ENCODE data around the gene TBC1D22A. TPM values are rescaled to one million over a fixed set of nuclear protein-coding genes. Genes with fewer than 3 reads are reported as not detected.

TBC1D22A gene
- total RNA-seq, 1 experiment from 2014 or later, result 32.6 TPM

DNA sequence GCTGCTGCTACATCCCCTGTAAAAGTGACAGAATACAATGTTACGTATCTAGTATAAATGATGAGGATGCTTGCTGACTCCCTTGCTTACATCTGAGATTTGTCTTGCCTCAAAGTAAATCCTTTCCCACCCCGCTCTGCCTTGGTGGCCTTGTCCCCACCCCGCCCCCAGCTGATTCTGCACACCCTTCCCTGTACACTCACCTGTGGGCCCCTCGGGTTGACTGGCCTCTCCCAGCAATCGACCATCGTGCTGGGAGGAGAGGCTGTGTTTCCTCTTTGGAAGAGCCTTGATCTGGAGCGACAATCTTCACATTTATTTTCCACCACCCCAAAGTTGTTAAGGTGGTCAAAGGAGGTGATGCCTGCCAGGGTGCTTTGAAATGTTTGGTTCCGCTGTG, 249.4 kb downstream of the TBC1D22A start:
- no peak overlapping the region for H3K4me3 ChIP-seq (ENCODE audit: low read depth, low read length)
- no peaks in the 10 kb centered on the region for H3K9me3 ChIP-seq
- H3K4me1 ChIP-seq, result no peaks in the 10 kb centered on the region
- Mint-ChIP-seq H3K27me3 (ENCODE audit: insufficient read depth, unreplicated experiment) (no peaks in the 10 kb centered on the region), H3K4me3 (ENCODE audit: unreplicated experiment) (no peak overlapping the region), H3K27ac (ENCODE audit: unreplicated experiment) (no peak overlapping the region), H3K4me1 (ENCODE audit: low read depth, unreplicated experiment) (no peaks in the 10 kb centered on the region), H3K9me3 (ENCODE audit: unreplicated experiment) (no peaks in the 10 kb centered on the region), H3K36me3 (ENCODE audit: insufficient read depth, unreplicated experiment) (peaks cover 17% of the 10 kb centered on the region)
- H3K36me3 ChIP-seq (ENCODE audit: control insufficient read depth, insufficient read depth, low read length), result no peaks in the 10 kb centered on the region
- BruUV-seq (replicated peaks), result no TSS peak
- POLR2A ChIA-PET, result no interaction called here
- H3K27me3 ChIP-seq (replicated peaks; ENCODE audit: control insufficient read depth, insufficient read depth, low read length), result no peaks in the 10 kb centered on the region
- CTCF ChIA-PET, result interaction anchor here (1.1 kb wide), 1 partner anchor 115 kb away, joined by 3 read pairs; no protein-coding TSS in a partner anchor
- TF ChIP-seq, protein P1, sequence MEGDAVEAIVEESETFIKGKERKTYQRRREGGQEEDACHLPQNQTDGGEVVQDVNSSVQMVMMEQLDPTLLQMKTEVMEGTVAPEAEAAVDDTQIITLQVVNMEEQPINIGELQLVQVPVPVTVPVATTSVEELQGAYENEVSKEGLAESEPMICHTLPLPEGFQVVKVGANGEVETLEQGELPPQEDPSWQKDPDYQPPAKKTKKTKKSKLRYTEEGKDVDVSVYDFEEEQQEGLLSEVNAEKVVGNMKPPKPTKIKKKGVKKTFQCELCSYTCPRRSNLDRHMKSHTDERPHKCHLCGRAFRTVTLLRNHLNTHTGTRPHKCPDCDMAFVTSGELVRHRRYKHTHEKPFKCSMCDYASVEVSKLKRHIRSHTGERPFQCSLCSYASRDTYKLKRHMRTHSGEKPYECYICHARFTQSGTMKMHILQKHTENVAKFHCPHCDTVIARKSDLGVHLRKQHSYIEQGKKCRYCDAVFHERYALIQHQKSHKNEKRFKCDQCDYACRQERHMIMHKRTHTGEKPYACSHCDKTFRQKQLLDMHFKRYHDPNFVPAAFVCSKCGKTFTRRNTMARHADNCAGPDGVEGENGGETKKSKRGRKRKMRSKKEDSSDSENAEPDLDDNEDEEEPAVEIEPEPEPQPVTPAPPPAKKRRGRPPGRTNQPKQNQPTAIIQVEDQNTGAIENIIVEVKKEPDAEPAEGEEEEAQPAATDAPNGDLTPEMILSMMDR (IDR thresholded peaks at IDR 0.05; ENCODE audit: insufficient read depth in 1 of 2, low read depth in 1 of 2, low read length in 1 of 2, severe bottlenecking in 1 of 2, unreplicated experiment in 1 of 2), result no peak
- intact Hi-C loops (cut with micrococcal nuclease; ENCODE audit: unreplicated experiment), result no loop called here
- no peak for DNase-seq

DNA sequence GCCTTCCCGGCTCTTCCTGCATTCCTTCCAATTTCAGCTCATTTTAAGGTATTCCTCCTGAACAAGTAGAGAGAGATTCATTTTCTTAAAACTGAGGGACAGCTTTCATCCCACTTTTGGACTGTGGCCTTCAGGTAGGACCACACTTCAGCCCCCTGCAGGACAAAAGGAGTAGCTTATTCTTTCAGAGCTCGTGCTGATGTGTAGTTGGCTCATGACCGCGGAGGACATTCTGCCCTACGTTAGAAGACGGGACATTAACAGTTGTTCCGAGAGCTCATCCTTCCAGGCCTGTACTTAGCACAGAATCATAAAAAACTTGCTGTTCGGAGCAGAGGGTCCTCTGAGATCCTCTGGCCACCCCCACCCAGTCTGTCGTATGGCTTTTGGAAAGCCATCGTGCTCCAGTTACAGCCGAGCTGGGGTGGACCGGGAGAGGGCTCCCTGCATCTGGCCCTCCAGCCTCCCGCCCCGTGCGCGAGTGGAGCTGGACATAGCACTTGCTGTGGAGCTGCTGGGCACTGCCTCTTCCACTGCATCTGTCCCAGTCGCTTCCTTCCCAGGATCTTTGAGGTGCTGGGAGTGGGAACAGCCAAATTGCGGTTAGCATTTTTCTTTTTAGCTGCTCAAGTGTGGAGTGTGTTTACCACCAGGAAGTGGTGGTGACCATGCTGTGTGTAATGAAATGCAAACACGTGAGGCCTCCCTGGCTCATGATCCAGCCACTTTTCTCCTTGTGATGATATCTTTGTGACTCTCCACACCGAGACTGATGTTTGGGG, 250.3 kb downstream of the TBC1D22A start:
- Mint-ChIP-seq H3K4me1 (ENCODE audit: low read depth, unreplicated experiment) (no peaks in the 10 kb centered on the region), H3K36me3 (ENCODE audit: insufficient read depth, unreplicated experiment) (peaks cover 17% of the 10 kb centered on the region), H3K9me3 (ENCODE audit: unreplicated experiment) (no peaks in the 10 kb centered on the region), H3K4me3 (ENCODE audit: unreplicated experiment) (no peak overlapping the region), H3K27ac (ENCODE audit: unreplicated experiment) (no peak overlapping the region), H3K27me3 (ENCODE audit: insufficient read depth, unreplicated experiment) (no peaks in the 10 kb centered on the region)
- intact Hi-C loops (cut with micrococcal nuclease; ENCODE audit: unreplicated experiment), result no loop called here
- no peaks in the 10 kb centered on the region for H3K4me1 ChIP-seq
- peak; percentile 12 to 13 for DNase-seq
- TF ChIP-seq, protein P1 (IDR thresholded peaks at IDR 0.05; ENCODE audit: insufficient read depth in 1 of 2, low read depth in 1 of 2, low read length in 1 of 2, severe bottlenecking in 1 of 2, unreplicated experiment in 1 of 2), result peak; percentile 27 to 29
- ChIA-PET CTCF (interaction anchor here (1.0 to 1.1 kb wide), 2 partner anchors 116 to 214 kb away, joined by 3 read pairs; no protein-coding TSS in a partner anchor), POLR2A (no interaction called here)
- H3K36me3 ChIP-seq (ENCODE audit: control insufficient read depth, insufficient read depth, low read length), result no peaks in the 10 kb centered on the region
- H3K27me3 ChIP-seq (replicated peaks; ENCODE audit: control insufficient read depth, insufficient read depth, low read length), result no peaks in the 10 kb centered on the region
- no peak overlapping the region for H3K4me3 ChIP-seq (ENCODE audit: low read depth, low read length)
- H3K9me3 ChIP-seq, result no peaks in the 10 kb centered on the region
- BruUV-seq (replicated peaks), result no TSS peak

DNA sequence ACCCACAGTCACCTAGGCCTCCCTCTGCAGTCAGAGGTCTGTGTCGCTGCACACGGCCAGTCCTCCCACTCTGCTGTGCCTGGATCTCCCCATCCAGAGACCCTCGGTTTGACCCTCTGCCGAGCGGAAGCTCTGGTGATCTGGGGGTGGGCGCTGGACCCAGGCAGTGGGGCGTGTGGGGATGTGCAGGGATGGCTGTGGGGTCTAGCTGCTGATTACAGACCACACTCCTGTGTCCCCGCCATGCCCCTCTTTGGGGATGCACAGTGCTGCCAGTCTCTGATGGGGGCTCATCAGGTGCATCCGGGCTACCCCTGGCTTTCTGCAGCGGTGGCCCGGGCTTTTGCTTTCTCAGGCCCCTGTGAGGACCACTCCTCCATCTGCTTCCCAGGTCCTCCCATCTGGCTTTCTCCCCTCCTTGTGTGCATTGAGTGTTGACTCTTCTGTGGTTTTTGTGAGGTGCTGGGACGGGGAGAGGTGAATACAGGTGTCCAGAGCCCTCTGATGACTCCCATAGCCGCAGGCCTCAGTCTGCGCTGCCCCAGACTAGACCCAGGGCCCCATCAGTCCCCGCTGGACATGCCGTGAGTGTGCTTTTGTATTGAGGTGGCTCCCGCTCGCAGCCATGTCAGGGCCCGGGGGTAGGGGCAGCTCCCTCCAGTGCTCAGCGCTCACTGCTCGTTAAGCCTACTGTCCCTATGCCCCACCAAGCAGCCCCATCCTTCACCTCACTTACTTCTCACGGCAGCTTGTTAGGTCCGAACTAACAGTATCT, 251.6 kb downstream of the TBC1D22A start:
- Mint-ChIP-seq H3K27ac (ENCODE audit: unreplicated experiment) (no peak overlapping the region), H3K9me3 (ENCODE audit: unreplicated experiment) (peaks cover 7% of the 10 kb centered on the region)
- no peaks in the 10 kb centered on the region for H3K9me3 ChIP-seq

More for the DNA sequence above, 251.6 kb downstream of the TBC1D22A start:
- H3K4me1 Mint-ChIP-seq (ENCODE audit: low read depth, unreplicated experiment), result no peaks in the 10 kb centered on the region
- TF ChIP-seq, protein P1 (IDR thresholded peaks at IDR 0.05; ENCODE audit: insufficient read depth in 1 of 2, low read depth in 1 of 2, low read length in 1 of 2, severe bottlenecking in 1 of 2, unreplicated experiment in 1 of 2), result no peak
- no peaks in the 10 kb centered on the region for H3K27me3 Mint-ChIP-seq (ENCODE audit: insufficient read depth, unreplicated experiment)
- no peaks in the 10 kb centered on the region for H3K27me3 ChIP-seq (replicated peaks; ENCODE audit: control insufficient read depth, insufficient read depth, low read length)
- H3K4me3 Mint-ChIP-seq (ENCODE audit: unreplicated experiment), result no peak overlapping the region
- H3K4me1 ChIP-seq, result no peaks in the 10 kb centered on the region
- no TSS peak for BruUV-seq (replicated peaks)
- H3K36me3 Mint-ChIP-seq (ENCODE audit: insufficient read depth, unreplicated experiment), result peaks cover 23% of the 10 kb centered on the region
- peak in 1 of 2 experiments; percentile 8 for DNase-seq
- no peak overlapping the region for H3K4me3 ChIP-seq (ENCODE audit: low read depth, low read length)
- H3K36me3 ChIP-seq (ENCODE audit: control insufficient read depth, insufficient read depth, low read length), result no peaks in the 10 kb centered on the region
- ChIA-PET CTCF (no interaction called here), POLR2A (no interaction called here)
- intact Hi-C loops (cut with micrococcal nuclease; ENCODE audit: unreplicated experiment), result no loop called here
